SK-N-SH (cell line): ENCODE results near the gene STMND1. TPM values are rescaled to one million over a fixed set of nuclear protein-coding genes. Genes with fewer than 3 reads are reported as not detected.
"Not testable (repeated sequence)": the region's sequence is repeated elsewhere in the genome, so short reads cannot be mapped to it uniquely, and the experiment has no call there.

Experiments used
- CTCF ChIA-PET: fragments of 300-600, 350-600 bp; formaldehyde crosslinking; extraction: SDS; loops from one replicate; lab custom pipeline; 2021; lab: Yijun Ruan, JAX
- POLR2A ChIA-PET: fragments of 350-600 bp; sonication (Branson Sonifier 250); formaldehyde crosslinking; extraction: SDS; loops from one replicate; lab custom pipeline; 2020; ENCODE audit warnings: antibody characterized with exemption, inconsistent platforms; lab: Yijun Ruan, JAX
- DNase-seq: peaks from one replicate; pipeline ENCODE4 v3.0.0; 2012
- H2AFZ ChIP-seq: fragments of 200-600 bp; sonication (generic); 2 replicates; pipeline ENCODE4 v1.8.1; 2016; ENCODE audit warnings: antibody characterized with exemption, mild to moderate bottlenecking, low read depth
- H3F3A ChIP-seq: fragments of 200-600 bp; sonication (generic); replicated peaks from 2 replicates; pipeline ENCODE3; 2016; ENCODE audit warnings: antibody characterized with exemption, mild to moderate bottlenecking; ENCODE audit not compliant: insufficient read depth
- H3K27ac ChIP-seq, 2 experiments: fragments of 200-500 bp in 1 of 2; fragments of 200-600 bp in 1 of 2; sonication (Bioruptor generic) in 1 of 2; sonication (generic), shearing (Covaris generic) in 1 of 2; 2 replicates each; pipeline versions ENCODE4 v1.5.1 to v1.6.1; 2014 to 2016; ENCODE audit warnings: low read depth in 2 of 2, inconsistent platforms in 1 of 2, low read length in 1 of 2, mild to moderate bottlenecking in 1 of 2, mixed read lengths in 1 of 2
- H3K27me3 ChIP-seq: fragments of 200-600 bp; sonication (generic), shearing (Covaris generic); 2 replicates; pipeline ENCODE4 v1.6.1; 2016; ENCODE audit warnings: mixed run types; ENCODE audit not compliant: insufficient read depth
- H3K36me3 ChIP-seq, 2 experiments: fragments of 200-500 bp in 1 of 2; fragments of 200-600 bp in 1 of 2; sonication (Bioruptor generic) in 1 of 2; sonication (generic) in 1 of 2; replicated peaks in 1 of 2; 2 replicates each; pipeline versions ENCODE3 to v1.5.1; 2014 to 2016; ENCODE audit warnings: low read length in 1 of 2, mild to moderate bottlenecking in 1 of 2; ENCODE audit not compliant: insufficient read depth in 2 of 2, control insufficient read depth in 1 of 2
- H3K4me1 ChIP-seq, 2 experiments: fragments of 200-500 bp in 1 of 2; fragments of 200-600 bp in 1 of 2; sonication (Bioruptor generic) in 1 of 2; sonication (generic), shearing (Covaris generic) in 1 of 2; 2 replicates each; pipeline versions ENCODE4 v1.5.1 to v1.6.1; 2014 to 2016; ENCODE audit warnings: low read depth in 1 of 2, low read length in 1 of 2, mixed run types in 1 of 2; ENCODE audit not compliant: insufficient read depth in 2 of 2, control insufficient read depth in 1 of 2
- H3K4me2 ChIP-seq: fragments of 200-600 bp; sonication (generic), shearing (Covaris generic); 2 replicates; pipeline ENCODE4 v1.6.1; 2017; ENCODE audit warnings: mixed run types
- H3K4me3 ChIP-seq, 2 experiments: fragments of 200-500 bp in 1 of 2; fragments of 200-600 bp in 1 of 2; sonication (Bioruptor generic) in 1 of 2; sonication (generic), shearing (Covaris generic) in 1 of 2; 2 replicates each; pipeline versions ENCODE4 v1.5.1 to v1.8.1; 2014 to 2016; ENCODE audit warnings: low read depth in 2 of 2, inconsistent platforms in 1 of 2, low read length in 1 of 2, mild to moderate bottlenecking in 1 of 2, mixed read lengths in 1 of 2, moderate library complexity in 1 of 2
- H3K79me2 ChIP-seq: fragments of 200-600 bp; sonication (generic); 2 replicates; pipeline ENCODE4 v1.8.1; 2017; ENCODE audit warnings: mild to moderate bottlenecking; ENCODE audit not compliant: insufficient read depth
- H3K9ac ChIP-seq: fragments of 200-600 bp; sonication (generic); 2 replicates; pipeline ENCODE4 v1.6.1; 2017; ENCODE audit warnings: mixed run types
- H3K9me2 ChIP-seq: fragments of 200-600 bp; sonication (generic); 2 replicates; pipeline ENCODE4 v1.6.1; 2017; ENCODE audit warnings: mixed run types
- H3K9me3 ChIP-seq: fragments of 200-600 bp; sonication (generic); 2 replicates; pipeline ENCODE4 v1.6.1; 2017; ENCODE audit warnings: mixed run types, mild to moderate bottlenecking, moderate library complexity
- H4K20me1 ChIP-seq: fragments of 200-600 bp; sonication (generic); 2 replicates; pipeline ENCODE4 v1.6.1; 2017; ENCODE audit warnings: mild to moderate bottlenecking, mixed run types; ENCODE audit not compliant: insufficient read depth
- FOSL2 ChIP-seq: IDR thresholded peaks from 2 replicates; pipeline ENCODE4 v1.4.0; 2012; ENCODE audit warnings: low read depth, mild to moderate bottlenecking, moderate library complexity, borderline replicate concordance
- FOXJ3 ChIP-seq: sonication (generic); formaldehyde crosslinking; IDR thresholded peaks from 2 replicates; pipeline ENCODE4 v1.5.1; 2020; ENCODE audit warnings: mild to moderate bottlenecking, missing genetic modification reagents
- MXI1 ChIP-seq: IDR thresholded peaks from 2 replicates; pipeline ENCODE4 v1.6.1; 2012; ENCODE audit warnings: mild to moderate bottlenecking, low read depth, low read length, improper control_type of control experiment
- NFIC ChIP-seq: IDR thresholded peaks from 2 replicates; pipeline ENCODE4 v1.4.0; 2012; ENCODE audit warnings: borderline replicate concordance
- TAF1 ChIP-seq: IDR thresholded peaks from 2 replicates; pipeline ENCODE4 v1.6.1; 2012; ENCODE audit warnings: low read depth, mild to moderate bottlenecking, low read length, moderate library complexity, borderline replicate concordance
- WGBS: methylation state at CpG from one replicate; pipeline ENCODE4 v1.1.6; 2017; ENCODE audit warnings: low lambda C conversion rate; 5-methylcytosine and 5-hydroxymethylcytosine counted together
- polyA plus RNA-seq, 3 experiments: library from polyadenylated mRNA; depleted of rRNA; stranded (reverse); fragments of >200 nt; gene quantifications; 2 replicates each; pipeline ENCODE4 v1.2.3, GENCODE V29; 2012
- TF ChIP-seq, protein P1 (sequence below): fragments of 200-600 bp; sonication (generic); IDR thresholded peaks from 2 replicates; pipeline ENCODE4 v1.6.1; 2017; ENCODE audit warnings: antibody characterized with exemption, mild to moderate bottlenecking, moderate library complexity
- TF ChIP-seq, protein P2 (sequence below): fragments of 150-350 bp; IDR thresholded peaks from 2 replicates; pipeline ENCODE4 v1.6.1; 2016; ENCODE audit warnings: mild to moderate bottlenecking, low read depth, low read length

Gene STMND1
- polyA plus RNA-seq, 1 of the 3 experiments (the other 2 are of a cell fraction), result not detected

DNA sequence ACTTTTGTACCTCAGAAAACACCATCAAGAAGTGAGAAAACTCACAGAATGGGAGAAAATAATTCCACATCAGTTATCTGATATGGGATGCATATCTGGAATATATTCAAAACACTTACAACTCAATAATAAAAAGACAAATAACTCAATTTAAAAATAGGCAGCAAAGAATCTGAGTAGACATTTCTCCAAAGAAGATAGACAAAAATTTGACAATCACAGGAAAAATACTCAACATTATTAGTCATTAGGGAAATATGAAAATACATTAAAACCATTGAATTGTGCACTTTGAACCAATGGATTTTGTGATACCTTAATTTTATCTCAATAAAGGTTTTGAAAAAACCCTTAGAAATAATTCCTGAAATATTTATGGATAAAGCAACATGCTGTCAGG, 36.9 kb upstream of the STMND1 start:
- Histone ChIP-seq H3K4me1 (peaks cover 0 to 6% of the 10 kb centered on the region in 2 experiments; a peak in 1 of 4 replicates), H3K27ac (peak overlapping the region in 1 of 2 experiments; percentile 43; a peak in 2 of 4 replicates), H3K4me2 (no peak overlapping the region), H4K20me1 (no peaks in the 10 kb centered on the region), H2AFZ (no peak overlapping the region), H3K9me3 (peaks cover 4% of the 10 kb centered on the region; the same call in 1 of the 2 replicates), H3K79me2 (no peaks in the 10 kb centered on the region), H3F3A (peaks cover 11% of the 10 kb centered on the region), H3K9me2 (no peaks in the 10 kb centered on the region), H3K9ac (no peak overlapping the region), H3K4me3 (no peak overlapping the region), H3K27me3 (no peaks in the 10 kb centered on the region), H3K36me3 (no peaks in the 10 kb centered on the region)
- TF ChIP-seq NFIC (no peak), MXI1 (no peak), TAF1 (no peak), FOSL2 (peak; percentile 26; the same call in 1 of the 2 replicates)
- TF ChIP-seq, protein P1, sequence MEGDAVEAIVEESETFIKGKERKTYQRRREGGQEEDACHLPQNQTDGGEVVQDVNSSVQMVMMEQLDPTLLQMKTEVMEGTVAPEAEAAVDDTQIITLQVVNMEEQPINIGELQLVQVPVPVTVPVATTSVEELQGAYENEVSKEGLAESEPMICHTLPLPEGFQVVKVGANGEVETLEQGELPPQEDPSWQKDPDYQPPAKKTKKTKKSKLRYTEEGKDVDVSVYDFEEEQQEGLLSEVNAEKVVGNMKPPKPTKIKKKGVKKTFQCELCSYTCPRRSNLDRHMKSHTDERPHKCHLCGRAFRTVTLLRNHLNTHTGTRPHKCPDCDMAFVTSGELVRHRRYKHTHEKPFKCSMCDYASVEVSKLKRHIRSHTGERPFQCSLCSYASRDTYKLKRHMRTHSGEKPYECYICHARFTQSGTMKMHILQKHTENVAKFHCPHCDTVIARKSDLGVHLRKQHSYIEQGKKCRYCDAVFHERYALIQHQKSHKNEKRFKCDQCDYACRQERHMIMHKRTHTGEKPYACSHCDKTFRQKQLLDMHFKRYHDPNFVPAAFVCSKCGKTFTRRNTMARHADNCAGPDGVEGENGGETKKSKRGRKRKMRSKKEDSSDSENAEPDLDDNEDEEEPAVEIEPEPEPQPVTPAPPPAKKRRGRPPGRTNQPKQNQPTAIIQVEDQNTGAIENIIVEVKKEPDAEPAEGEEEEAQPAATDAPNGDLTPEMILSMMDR, result no peak
- CTCF ChIA-PET, result interaction anchor here (0.9 kb wide), 2 partner anchors 21 to 100 kb away, joined by 4 to 5 read pairs; no protein-coding TSS in a partner anchor
- POLR2A ChIA-PET, result no interaction called here
- DNase-seq, result no peak

DNA sequence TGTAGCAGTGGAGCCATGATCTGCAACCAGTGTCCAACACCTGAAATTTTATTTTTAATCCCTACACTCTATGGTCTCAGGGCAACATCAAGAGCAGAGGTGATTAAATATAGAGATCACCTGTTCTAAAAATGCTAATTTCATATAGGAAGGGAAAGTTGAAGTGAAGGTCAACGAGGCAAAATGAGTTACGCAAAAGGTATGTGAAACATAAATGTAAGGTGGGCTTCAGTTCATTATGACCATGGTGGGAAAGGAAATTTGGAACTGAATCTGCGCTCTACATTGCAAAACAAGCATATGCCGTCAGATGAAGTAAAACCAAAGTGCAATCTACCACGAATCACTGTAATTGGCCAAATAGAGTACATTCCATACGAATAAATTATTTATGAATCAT, 35.2 kb upstream of the STMND1 start:
- ChIA-PET POLR2A (no interaction called here), CTCF (no interaction called here)
- TF ChIP-seq FOXJ3 (CRISPR knock-in tag), result no peak
- TF ChIP-seq, protein P2, sequence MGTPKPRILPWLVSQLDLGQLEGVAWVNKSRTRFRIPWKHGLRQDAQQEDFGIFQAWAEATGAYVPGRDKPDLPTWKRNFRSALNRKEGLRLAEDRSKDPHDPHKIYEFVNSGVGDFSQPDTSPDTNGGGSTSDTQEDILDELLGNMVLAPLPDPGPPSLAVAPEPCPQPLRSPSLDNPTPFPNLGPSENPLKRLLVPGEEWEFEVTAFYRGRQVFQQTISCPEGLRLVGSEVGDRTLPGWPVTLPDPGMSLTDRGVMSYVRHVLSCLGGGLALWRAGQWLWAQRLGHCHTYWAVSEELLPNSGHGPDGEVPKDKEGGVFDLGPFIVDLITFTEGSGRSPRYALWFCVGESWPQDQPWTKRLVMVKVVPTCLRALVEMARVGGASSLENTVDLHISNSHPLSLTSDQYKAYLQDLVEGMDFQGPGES, result no peak
- H3K9me3 ChIP-seq, result peaks cover 4% of the 10 kb centered on the region; the same call in 1 of the 2 replicates
- H3K27ac ChIP-seq, result no peak overlapping the region
- DNase-seq, result no peak
- WGBS, result 59% methylated on average over 6 of the region's 6 CpGs
- no peaks in the 10 kb centered on the region for H3K9me2 ChIP-seq
- no peaks in the 10 kb centered on the region for H3K36me3 ChIP-seq
- H3K4me3 ChIP-seq, result no peak overlapping the region
- no peak overlapping the region for H3K9ac ChIP-seq
- no peaks in the 10 kb centered on the region for H3K79me2 ChIP-seq
- peaks cover 11% of the 10 kb centered on the region for H3F3A ChIP-seq
- peaks cover 0 to 6% of the 10 kb centered on the region in 2 experiments; a peak in 1 of 4 replicates for H3K4me1 ChIP-seq
- H3K4me2 ChIP-seq, result no peak overlapping the region
- H2AFZ ChIP-seq, result no peak overlapping the region
- H3K27me3 ChIP-seq, result no peaks in the 10 kb centered on the region
- no peaks in the 10 kb centered on the region for H4K20me1 ChIP-seq

DNA sequence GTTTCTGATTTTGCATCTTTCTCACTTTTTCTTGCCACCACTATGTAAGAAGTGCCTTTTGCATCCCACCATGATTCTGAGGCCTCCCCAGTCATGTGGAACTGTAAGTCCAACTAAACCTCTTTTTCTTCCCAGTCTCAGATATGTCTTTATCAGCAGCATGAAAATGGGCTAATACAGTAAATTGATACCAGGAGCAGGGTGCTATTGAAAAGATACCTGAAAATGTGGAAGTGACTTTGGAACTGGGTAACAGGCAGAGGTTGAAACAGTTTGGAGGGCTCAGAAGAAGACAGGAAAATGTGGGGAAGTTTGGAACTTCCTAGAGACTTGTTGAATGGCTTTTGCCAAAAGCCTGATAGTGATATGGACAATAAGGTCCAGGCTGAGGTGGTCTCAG, 32.9 kb upstream of the STMND1 start:
- H2AFZ ChIP-seq, H3K4me2 ChIP-seq, H3K79me2 ChIP-seq, H3K9me2 ChIP-seq, POLR2A ChIA-PET, H3K4me3 ChIP-seq, H3K9ac ChIP-seq, H3K9me3 ChIP-seq, H3K36me3 ChIP-seq, H3K4me1 ChIP-seq, H3K27ac ChIP-seq, DNase-seq, CTCF ChIA-PET, H3K27me3 ChIP-seq, H4K20me1 ChIP-seq: not testable (repeated sequence)
- H3F3A ChIP-seq, result peaks cover 11% of the 10 kb centered on the region

DNA sequence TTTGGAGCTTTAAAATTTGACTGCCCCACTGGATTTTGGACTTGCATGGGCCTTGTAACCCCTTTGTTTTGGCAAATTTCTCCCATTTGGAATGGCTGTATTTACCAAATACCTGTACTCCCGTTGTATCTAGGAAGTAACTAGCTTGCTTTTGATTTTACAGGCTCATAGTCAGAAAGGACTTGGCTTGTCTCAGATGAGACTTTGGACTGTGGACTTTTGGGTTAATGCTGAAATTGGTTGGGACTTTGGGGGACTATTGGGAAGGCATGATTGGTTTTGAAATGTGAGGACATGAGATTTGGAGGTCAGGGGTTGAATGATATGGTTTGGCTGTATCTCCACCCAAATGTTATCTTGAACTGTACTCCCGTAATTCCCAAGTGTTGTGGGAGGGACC, 31.4 kb upstream of the STMND1 start:
- H3K79me2 ChIP-seq, H2AFZ ChIP-seq, H4K20me1 ChIP-seq, H3K4me2 ChIP-seq, H3K4me3 ChIP-seq, H3K27ac ChIP-seq, H3K4me1 ChIP-seq, POLR2A ChIA-PET, H3K36me3 ChIP-seq, H3K9me3 ChIP-seq, H3F3A ChIP-seq, H3K27me3 ChIP-seq, DNase-seq, H3K9me2 ChIP-seq, H3K9ac ChIP-seq: not testable (repeated sequence)
- WGBS, result 17% methylated on average over 2 of the region's 2 CpGs
- CTCF ChIA-PET, result interaction anchor here (0.6 kb wide), 1 partner anchor 1631 kb away, joined by 3 read pairs; no protein-coding TSS in a partner anchor

DNA sequence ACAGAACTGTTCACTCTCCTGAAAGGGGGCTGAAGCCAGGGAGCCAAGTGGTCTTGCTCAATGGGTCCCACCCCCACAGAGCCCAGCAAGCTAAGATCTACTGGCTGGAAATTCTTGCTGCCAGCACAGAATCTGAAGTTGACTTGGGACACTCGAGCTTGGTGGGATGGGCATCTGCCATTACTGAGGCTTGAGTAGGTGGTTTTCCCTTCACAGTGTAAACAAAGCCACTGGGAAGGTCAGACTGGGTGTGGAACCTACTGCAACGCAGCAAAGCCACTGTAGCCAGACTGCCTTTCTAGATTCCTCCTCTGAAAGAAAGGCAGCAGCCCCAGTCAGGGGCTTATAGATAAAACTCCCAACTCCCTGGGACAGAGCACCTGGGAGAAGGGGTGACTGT, 28.3 kb upstream of the STMND1 start:
- H3K4me3 ChIP-seq, DNase-seq, POLR2A ChIA-PET, CTCF ChIA-PET, H3K79me2 ChIP-seq, H3F3A ChIP-seq, H3K9me3 ChIP-seq, H3K4me1 ChIP-seq, H4K20me1 ChIP-seq, H3K27ac ChIP-seq, H3K4me2 ChIP-seq, H2AFZ ChIP-seq, H3K27me3 ChIP-seq, H3K9ac ChIP-seq, H3K36me3 ChIP-seq, H3K9me2 ChIP-seq: not testable (repeated sequence)
- 0% methylated on average over 2 of the region's 2 CpGs for WGBS
